Ecto neural progenitor cell (in vitro differentiated cells): ENCODE measurements around the gene RAB18.
"Not testable (repeated sequence)": the region's sequence is repeated elsewhere in the genome, so short reads cannot be mapped to it uniquely, and the experiment has no call there.

ENCODE experiments used
- DNase-seq: peaks from one replicate; pipeline ENCODE4 v3.0.0-alpha.2; 2018; ENCODE audit warnings: low spot score

The RAB18 gene

DNA sequence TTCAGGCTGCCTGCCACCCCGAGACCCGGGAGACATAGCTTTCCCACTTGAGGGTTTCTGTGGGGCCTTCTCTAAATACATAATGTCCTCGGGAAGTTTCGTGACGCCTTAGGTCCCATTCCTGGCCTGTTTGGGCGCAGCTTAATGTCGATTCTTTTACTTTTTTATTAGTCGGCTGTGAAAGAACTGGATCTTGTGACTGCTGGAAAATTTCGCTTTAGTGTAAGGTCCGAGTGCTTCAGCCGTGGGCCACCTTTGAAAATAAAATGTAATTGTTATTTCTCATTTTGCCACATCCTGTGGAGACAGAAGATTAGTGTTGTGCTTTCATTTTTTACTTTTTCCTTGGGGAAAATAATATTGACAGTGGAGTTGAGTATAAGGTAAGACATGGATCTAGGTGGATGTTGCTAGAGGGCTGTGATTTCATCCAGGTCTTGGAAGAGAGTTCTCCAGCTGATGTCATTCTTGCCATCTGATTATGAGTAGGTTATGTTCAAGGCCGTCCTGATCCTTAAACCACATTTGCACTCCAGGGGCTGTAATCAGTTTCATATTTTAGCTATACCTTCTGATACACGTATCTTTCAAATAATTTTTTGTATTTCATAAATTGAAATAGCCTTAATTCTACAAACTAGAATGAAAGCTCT is 830 bp downstream of the RAB18 start:
- DNase-seq: no peak

DNA sequence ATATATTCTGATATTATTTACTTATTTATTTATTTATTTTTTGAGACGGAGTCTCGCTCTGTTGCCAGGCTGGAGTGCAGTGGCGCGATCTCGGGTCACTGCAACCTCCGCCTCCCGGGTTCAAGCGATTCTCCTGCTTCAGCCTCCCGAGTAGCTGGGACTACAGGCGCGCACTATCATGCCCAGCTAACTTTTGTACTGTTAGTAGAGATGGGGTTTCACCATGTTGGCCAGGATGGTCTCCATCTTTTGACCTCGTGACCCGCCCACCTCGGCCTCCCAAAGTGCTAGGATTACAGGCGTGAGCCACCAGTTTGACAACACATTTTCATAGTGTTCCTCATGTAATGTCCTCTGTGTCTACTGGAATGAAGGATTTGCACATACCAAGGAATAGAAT is 1.4 kb downstream of the RAB18 start:
- not testable (repeated sequence) for DNase-seq

DNA sequence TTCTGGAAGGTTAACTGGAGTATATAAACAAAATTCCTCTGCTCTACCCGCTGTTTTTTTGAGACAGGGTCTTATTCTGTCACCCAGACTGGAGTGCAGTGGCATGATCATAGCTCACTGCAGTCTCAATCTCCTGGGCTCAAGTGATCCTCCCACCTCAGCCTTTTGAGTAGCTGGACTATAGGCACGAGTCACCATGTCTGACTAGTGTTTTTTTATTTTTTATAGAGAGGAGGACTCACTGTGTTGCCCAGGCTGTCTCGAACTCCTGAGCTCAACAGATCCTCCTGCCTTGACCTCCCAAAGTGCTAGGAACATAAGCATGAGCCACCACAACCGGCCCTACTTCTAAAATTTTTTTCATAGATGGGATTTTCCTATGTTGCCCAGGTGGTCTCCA is 2.2 kb downstream of the RAB18 start:
- no peak for DNase-seq

DNA sequence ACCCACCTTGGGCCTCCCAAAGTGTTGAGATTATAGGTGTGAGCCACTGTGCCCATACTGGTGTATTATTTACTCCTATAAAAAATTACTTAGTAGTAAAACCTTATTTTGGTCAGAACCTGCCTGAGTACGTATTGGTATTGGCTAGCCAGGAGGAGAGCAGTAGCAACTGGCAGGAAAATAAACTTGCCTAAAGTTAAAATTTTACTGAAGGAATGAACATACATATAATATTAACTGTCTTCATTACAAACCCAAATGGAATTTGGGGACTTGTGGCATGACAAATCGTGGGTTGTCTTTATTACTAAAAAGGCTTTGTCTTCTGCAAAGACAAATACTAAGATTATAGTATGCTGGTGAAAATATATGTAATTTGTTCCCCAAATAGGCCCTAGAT is 8.4 kb downstream of the RAB18 start:
- no peak for DNase-seq

DNA sequence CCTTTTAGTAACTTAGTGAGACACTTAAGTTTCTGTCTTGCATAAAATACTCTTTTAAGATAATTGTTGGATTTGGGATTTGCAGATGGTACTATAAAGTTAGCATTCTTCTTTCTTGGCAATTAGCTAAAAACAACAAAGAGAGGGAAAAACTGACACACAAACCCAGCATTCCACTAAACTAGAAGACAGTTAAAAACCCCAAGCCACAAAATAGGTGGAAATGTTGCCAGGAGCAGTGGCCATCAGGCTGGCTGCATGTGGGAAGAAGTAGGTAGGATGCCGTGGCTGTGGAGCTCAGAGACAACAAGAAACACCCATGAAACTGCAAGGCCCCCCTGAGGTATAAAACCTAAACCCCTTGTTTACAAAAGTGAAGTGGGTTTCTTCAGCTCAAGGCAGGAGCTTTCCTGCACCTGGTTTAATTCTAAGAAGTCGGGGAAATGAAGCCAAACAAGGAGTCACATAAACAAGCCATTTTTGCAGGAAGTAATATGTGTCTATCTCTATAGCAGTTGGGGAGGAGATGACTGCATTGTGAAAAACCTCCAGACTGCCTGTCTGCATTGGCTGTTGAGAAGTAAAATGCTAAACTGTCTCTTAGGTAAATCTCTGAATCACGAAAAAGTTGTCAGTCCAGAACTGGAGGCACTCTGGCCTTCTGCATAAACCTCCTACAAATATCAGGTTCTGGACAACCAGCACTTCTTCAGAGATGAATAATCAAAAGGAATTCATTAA is 9.5 kb downstream of the RAB18 start:
- no peak for DNase-seq

DNA sequence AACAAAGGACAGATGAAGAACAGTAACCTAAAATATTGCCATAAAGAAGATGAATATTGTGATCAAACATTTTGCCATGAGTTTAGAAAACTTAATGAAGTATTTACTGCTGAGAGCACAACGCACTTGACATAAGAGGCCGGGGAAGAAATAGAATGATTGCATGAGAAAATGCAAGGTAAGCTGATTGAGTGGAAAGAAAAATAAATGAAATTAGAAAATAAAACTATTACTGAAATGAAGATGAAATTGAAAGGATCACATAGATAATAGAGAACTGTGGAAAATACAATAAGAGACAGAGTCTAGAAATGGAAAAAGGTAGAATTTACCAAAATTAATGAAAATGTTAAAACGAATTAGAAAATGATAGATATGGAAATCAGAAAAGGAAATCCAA is 10.1 kb downstream of the RAB18 start:
- DNase-seq: no peak

DNA sequence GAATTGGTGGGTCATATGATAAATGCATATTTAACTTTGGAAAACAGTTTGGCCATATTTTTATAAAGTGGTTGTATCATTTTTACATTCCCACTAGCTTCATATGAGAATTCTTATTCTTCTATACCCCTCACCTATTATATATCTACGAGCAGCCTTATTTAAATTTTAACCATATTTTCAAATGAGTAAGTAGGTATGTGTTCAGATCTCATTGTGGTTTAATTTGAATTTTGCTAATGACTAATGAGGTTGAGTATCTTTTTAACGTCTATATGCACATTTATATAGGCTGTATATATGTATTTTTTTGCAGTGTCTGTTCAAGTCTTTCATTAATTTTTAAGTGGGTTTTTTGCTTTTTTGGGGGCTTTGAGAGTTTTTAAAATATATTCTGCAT is 14.2 kb downstream of the RAB18 start:
- no peak for DNase-seq

DNA sequence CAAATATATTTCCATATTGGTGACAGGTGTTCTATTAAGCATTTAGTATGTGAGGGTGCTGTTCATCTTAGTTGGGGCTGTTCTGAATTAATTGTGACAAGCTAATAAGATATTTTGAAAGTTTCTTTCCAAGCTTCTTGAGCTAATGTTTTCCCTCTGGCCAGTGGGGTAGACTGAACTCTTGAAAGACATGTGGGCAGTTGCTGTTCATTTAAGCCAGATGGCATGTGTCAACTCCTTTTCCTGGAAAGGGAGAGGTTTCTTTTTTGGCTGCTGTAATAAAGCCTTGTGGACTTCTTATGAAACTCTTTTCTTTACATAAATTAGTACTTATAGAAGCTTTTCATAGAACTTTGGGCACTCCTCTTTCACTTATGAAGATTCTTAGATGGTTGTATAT is 21.7 kb downstream of the RAB18 start:
- no peak for DNase-seq

DNA sequence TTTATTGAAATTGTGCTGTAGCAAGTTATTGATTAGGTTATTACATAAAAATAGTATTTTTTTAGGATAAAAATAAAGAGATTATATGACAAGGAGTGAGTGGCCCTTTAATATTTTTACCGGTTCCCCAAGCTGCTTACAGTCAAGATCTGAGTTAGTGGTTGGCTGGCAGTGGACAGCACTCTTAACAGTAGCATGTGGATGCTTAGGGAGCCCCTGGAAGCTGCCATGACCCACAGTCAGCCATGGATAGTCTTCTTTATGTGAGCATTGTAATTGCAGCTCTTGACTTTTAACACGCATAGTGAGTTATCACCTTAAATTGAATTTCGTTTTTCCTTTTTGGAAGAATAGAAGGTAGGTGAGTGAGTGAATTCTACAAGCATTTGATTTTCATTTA is 22.1 kb downstream of the RAB18 start:
- no peak for DNase-seq

DNA sequence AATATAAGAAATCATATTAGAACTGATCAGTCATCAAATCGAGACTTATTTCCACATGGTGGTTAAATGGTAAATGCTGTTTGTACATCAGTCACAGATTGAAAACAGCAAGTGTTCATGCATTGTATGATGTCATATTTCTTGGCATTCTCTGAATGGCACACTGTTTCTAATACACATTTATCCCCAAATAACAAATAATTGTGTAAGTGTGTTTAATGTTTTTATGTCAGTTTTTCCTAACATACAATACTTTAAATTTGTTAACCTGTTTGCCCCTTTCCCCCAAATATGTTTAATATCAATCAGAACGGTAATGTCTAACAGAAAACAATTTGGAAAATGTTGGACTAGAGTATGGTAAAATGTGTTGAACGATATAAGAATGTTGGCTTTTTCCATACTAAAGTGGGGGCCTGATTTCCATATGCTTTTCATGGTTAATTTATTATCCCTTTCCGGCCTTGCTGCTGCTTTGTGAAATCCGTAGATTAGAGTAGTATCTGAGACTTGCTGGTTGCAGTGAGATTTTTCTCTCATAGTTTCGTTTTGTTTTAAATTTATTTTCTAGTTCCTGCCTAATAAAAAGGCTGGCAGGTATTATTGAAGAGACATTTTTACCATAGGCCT is 23.7 kb downstream of the RAB18 start:
- no peak for DNase-seq

DNA sequence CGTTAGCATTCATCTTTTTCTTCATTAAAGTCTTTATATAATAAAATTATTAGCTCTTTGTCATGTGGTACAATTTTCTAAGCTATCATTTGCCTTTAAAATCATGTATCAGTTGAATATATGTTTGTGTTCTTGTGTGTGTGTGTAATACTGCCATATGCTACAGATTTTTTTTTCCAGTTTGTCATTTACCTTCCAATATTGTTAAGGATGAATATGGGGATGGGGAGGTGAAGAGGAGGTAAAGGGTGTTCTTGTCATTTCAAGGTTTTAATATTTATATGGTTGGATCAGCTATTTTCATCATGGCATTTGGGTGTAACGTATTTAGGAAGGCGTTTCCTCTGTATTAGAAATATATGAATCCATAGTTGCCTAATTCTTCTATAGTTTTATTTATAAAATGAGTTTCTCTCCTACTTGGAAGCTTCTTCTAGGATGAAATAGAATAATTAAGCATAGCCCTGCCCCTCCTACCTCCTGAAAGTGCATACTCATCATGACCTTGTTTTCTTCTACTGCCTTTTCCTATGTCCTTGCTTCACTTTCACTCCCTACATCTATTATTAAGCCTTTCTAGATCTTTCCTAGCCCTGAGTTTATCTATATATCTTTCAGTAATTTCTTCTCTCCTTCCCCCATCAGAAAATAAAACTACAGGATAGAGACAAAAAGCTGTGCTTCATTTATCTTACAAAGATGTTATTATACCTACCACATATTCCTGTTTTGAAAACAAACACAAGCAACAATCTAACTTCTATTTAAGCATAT is 25.1 kb downstream of the RAB18 start:
- no peak for DNase-seq

DNA sequence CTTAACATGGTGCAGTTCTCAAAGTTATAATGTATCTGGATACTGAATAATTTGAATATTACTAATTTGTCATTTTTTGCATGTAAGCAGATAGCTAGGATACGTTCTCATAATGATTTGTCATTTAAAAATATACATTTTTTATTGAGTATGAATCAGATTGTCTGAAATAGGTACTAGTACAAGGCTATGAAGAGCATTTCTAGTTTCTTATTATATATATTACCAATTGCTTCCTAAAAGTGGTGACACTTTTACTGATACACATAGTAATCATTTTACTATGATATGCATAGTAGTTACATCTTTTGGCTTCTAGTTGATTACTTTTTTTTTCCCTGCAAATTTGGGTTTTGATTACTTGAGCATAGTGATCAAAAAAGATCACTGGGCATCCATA is 26.4 kb downstream of the RAB18 start:
- no peak for DNase-seq

DNA sequence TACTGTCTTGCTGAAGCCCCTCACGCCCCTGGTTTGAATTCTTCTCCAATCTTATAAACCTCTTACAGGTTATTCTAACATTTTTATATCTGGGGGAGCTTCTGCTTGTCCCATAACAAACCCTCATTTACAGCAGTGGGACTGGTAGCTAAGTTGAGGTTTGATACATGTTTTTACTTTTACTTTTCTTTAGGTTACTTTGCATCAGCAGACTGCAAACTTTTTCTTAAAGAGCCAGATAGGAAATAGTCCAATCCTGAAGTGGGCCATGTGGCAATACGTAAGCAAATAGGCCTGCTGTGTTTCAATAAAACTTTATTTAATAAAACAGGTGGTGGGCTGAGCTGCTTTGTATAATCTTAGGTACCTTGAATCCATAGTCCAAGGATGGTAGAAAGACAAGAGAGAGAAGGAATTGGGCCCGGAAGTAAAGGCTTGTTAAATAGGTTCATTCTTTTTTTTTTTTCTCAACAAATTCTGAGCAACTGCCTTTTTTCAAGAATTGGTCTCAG is 27.3 kb downstream of the RAB18 start:
- DNase-seq: no peak

DNA sequence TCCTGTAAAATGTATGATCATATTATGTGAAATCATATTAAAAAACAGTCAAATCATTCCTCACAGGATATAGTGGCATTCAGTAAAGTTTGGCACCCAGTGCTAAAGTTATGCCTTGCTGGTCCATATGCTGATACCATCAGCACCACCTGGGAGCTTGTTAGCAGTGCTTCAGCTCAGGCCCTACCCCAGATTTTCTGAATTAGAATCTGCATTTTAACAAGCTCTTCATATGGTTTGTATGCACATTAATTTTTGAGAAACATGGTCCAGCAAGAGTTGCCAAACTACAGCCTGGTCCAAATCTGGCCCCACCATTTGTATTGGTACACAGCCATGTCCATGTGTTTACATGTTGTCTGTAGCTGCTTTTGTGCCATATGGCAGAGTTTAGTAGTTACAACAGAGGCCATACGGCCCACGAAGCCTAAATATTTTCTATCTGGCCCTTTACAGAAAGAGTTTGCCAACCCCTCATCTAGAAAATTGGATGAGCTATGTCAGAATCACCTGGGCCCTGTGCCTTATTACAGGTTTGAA is 30.1 kb downstream of the RAB18 start:
- no peak for DNase-seq

DNA sequence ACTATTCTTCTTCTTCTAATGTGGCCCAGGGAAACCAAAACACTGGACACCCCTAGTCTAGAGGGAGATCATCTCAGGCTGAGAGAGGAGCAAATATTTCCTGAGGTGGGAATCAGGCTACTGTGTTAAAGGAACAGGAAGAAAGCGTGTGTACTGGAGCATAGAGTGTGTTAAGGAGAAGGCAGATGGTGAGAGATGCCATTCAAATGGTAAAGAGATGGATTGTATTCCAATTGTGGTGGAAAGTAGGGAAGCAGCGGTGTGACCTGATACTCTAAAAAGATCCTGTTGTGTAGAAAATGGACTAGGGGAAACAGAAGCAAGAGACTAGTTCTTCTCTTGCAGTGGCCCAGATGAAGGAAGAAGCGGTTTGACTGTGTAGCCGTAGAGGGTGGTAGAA is 31.2 kb downstream of the RAB18 start:
- no peak for DNase-seq

DNA sequence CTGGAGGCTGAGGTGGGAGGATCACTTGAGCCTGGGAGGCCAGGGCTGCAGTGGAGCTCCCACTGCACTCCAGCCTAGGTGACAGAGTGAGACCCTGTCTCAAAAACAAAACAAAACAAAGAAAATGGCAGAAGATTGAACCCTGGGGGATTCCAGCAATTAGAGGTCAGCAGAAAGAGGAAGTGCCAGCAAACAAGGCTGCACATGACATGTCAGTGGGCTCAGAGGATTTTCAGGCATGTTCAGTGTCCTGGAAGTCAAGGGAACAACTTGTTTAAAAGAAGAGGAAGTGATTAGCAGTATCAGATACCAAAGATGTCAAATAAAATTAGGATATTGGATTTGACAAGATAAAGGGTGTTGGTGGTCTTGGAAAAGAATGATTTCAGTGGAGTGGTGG is 32.3 kb downstream of the RAB18 start:
- no peak for DNase-seq

DNA sequence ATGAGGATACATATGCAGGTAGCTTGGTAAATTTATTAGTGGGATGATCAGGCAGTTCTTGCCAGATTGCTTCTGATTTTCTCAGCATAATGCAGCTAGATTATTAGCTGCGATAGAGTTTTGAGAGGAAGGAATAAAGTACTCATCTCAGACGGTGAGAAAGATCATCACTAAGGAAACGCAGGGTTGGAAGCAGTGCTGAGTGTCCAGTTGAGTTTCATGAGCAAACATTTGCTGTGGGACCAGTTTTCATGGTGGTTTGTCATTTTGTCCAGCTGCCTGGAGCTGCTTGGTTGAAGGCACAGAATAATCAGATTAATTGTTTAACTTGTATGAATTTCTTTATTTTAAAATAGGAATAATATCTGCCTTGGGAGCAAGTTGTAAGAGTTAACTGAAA is 33.1 kb downstream of the RAB18 start:
- DNase-seq: no peak

DNA sequence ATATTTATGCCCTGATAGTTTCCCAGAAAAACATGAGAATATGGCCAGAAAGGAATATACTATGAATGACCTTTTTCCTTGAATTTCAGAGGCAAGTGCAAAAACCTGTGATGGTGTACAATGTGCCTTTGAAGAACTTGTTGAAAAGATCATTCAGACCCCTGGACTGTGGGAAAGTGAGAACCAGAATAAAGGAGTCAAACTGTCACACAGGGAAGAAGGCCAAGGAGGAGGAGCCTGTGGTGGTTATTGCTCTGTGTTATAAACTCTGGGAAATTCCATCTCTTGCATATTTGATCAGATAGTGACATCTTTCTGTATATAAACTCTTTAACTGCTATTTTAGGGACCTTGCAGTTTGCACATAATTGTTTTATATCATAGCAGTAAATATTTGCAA is 33.7 kb downstream of the RAB18 start:
- DNase-seq: no peak

DNA sequence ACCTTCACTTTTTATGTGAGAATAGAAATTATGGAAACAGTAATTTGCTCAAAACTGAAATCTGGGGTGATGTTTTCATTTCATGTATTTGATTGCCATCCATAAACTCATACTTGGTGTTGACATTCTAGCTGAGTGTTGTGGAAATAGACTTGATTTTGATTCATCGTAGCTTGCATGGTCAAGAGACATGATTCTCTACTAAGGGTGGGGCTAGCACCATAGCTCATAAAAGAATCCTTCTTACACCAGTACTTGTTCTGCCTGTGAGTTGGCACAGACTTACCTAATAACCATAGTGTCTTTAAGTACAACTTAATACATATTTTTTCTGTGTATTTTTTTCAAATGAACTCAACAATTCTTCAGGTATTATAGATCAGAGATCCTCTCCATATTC is 36.6 kb downstream of the RAB18 start:
- DNase-seq: no peak

DNA sequence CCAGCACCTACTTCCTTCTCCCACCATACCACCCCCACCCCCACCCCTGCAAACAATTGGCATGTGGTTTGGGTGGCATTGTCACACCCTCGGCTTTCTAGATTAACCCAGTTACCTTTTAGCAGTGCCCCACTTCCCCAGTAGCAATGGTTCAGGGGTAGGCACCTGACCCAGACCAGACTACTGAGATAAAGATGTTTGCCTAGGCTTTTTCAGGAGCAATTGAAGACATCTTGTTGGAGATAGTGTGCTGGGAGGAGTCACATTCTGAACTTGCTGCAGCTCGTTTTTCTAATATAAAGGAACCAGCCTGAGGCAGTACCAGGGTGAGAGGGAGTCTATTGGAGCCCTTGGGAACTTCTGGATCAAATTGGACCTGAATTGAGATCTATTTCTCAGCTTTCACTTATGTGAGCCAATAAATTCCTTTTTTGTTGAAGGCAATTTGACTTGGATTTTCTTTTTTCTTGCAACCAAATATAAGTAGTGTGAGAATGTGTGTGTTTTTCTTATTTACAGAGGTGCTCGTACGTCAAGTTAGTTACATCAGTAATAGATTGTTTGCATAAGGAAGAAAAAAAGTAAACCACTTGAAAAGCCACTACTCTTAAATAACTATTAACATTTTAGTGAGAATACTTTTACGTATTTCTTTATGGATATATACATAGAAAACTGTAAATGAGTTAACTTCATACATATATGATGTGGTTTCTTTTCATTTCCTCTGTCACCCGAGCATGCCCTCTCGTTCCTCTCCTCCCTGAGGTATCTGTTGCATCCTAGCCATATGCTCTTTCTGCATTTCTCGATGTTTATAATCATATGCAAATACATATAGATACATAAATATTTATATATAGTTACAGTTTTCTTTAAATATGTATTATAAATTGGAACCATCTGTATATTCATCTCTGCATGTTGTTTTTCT is 38.0 kb downstream of the RAB18 start:
- no peak for DNase-seq

DNA sequence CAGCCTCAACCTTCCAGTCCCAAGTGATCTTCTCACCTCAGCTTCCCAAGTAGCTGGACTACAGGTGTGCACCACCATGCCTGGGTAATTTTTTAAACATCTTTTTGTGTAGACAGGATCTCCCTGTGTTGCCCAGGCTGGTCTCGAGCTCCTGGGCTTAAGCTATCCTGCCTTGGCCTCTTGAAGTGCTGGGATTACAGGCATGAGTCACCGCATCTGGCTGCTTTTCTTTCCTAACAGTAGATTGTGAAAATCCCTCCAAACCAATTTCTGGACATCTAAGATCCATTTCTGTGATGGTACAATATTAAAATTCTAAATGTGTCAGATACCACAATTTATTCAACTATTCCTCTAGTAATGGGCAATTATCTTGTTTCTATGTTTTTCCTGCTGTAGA is 38.7 kb downstream of the RAB18 start:
- no peak for DNase-seq
